ENCODE measurements around the gene SAMD5. TPM values are rescaled to one million over a fixed set of nuclear protein-coding genes. Genes with fewer than 3 reads are reported as not detected.
"Not testable (repeated sequence)": the region's sequence is repeated elsewhere in the genome, so short reads cannot be mapped to it uniquely, and the experiment has no call there.

The SAMD5 gene
- total RNA-seq, 1 experiment from 2014 or later, result 0.23 TPM

DNA sequence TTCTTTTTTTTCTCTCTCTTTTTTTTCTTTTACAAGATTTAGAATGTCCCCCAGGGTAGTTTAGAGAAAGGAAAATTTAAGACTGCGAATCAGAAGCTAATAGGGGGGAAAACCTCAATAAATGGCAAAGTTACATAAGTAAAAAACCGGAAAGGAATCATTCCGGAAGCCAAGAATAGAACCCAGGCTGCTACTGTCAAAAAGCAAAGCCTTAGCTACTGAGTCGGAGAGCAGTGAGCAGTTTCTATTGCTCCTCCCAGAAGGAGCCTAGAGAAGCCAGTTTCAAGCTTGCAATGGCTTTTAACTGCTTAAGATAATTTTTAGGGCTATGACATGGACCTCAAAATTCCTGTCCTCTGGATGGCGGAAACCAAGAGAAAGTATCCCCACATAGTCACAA is 31.6 kb downstream of the SAMD5 start:
- TF ChIP-seq POLR2AphosphoS5 (IDR thresholded peaks at IDR 0.05; ENCODE audit: low read depth, low read length), result no peak
- TF ChIP-seq, protein P1, sequence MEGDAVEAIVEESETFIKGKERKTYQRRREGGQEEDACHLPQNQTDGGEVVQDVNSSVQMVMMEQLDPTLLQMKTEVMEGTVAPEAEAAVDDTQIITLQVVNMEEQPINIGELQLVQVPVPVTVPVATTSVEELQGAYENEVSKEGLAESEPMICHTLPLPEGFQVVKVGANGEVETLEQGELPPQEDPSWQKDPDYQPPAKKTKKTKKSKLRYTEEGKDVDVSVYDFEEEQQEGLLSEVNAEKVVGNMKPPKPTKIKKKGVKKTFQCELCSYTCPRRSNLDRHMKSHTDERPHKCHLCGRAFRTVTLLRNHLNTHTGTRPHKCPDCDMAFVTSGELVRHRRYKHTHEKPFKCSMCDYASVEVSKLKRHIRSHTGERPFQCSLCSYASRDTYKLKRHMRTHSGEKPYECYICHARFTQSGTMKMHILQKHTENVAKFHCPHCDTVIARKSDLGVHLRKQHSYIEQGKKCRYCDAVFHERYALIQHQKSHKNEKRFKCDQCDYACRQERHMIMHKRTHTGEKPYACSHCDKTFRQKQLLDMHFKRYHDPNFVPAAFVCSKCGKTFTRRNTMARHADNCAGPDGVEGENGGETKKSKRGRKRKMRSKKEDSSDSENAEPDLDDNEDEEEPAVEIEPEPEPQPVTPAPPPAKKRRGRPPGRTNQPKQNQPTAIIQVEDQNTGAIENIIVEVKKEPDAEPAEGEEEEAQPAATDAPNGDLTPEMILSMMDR (IDR thresholded peaks at IDR 0.05), result no peak
- in situ Hi-C loops (cut with HindIII; ENCODE audit: low pct_unique_long_range_greater_than_20kb, low sequenced_read_pairs) (no loop called here), intact Hi-C loops (cut with micrococcal nuclease; ENCODE audit: unreplicated experiment) (no loop called here)
- Histone ChIP-seq H3K4me3 (ENCODE audit: low read depth in 2 of 2, low read length in 2 of 2) (no peak overlapping the region), H3K27me3 (ENCODE audit: control insufficient read depth, insufficient read depth, low read length) (no peaks in the 10 kb centered on the region), H3K36me3 (ENCODE audit: control insufficient read depth, insufficient read depth, low read length) (no peaks in the 10 kb centered on the region), H3K27ac (ENCODE audit: low read length) (no peak overlapping the region), H3K9me3 (ENCODE audit: control insufficient read depth, insufficient read depth, low read depth, low read length) (no peaks in the 10 kb centered on the region), H3K4me1 (ENCODE audit: control insufficient read depth, insufficient read depth, low read length) (no peaks in the 10 kb centered on the region)
- POLR2A ChIA-PET, result no interaction called here
- no peak for ATAC-seq
- DNase-seq (ENCODE audit: low read depth, low spot score), result no peak
- CTCF ChIA-PET, result no interaction called here
- no TSS peak for BruUV-seq (replicated peaks)

DNA sequence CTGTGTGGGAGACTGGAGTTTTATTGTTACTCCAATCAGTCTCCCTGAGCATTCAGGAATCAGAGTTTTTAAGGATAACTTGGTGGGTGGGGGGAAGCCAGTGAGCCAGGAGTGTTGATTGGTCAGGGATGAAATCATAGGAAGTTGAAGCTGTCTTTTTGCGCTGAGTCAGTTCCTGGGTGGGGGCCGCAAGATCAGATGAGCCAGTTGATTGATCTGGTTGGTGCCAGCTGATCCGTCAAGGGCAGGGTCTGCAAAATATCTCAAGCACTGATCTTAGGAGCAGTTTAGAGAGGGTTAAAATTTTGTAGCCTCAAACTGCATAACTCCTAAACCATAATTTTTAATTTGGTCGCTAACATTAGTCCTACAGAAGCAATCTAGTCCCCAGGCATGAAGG is 33.9 kb downstream of the SAMD5 start:
- H3K4me3 ChIP-seq (ENCODE audit: low read depth in 2 of 2, low read length in 2 of 2); H3K27ac ChIP-seq (ENCODE audit: low read length); H3K36me3 ChIP-seq (ENCODE audit: control insufficient read depth, insufficient read depth, low read length); POLR2A ChIA-PET; H3K9me3 ChIP-seq (ENCODE audit: control insufficient read depth, insufficient read depth, low read depth, low read length); in situ Hi-C loops (cut with HindIII; ENCODE audit: low pct_unique_long_range_greater_than_20kb, low sequenced_read_pairs); CTCF ChIA-PET; BruUV-seq (replicated peaks); intact Hi-C loops (cut with micrococcal nuclease; ENCODE audit: unreplicated experiment); H3K27me3 ChIP-seq (ENCODE audit: control insufficient read depth, insufficient read depth, low read length); DNase-seq (ENCODE audit: low read depth, low spot score); ATAC-seq; H3K4me1 ChIP-seq (ENCODE audit: control insufficient read depth, insufficient read depth, low read length): not testable (repeated sequence)

DNA sequence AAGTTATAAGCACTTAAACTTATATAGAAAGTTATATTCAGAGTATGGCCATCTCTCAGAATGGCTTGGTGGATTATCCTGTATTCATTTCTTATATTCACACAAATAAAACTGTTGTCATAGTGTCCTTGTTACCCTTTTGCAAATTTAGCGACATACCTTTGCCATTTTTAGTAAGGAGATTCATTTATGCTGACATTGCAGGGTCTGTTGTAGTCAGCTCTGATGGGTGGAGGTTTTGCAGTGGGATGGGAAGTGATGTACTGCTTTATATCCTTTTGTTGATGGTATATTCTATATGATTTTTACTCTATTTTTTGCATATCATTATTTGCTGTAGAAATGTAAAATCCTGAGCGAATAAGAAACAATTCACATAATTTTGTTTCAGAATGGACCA is 35.9 kb downstream of the SAMD5 start:
- in situ Hi-C loops (cut with HindIII; ENCODE audit: low pct_unique_long_range_greater_than_20kb, low sequenced_read_pairs) (no loop called here), intact Hi-C loops (cut with micrococcal nuclease; ENCODE audit: unreplicated experiment) (no loop called here)
- Histone ChIP-seq H3K4me3 (ENCODE audit: low read depth in 2 of 2, low read length in 2 of 2) (no peak overlapping the region), H3K9me3 (ENCODE audit: control insufficient read depth, insufficient read depth, low read depth, low read length) (no peaks in the 10 kb centered on the region), H3K27me3 (ENCODE audit: control insufficient read depth, insufficient read depth, low read length) (no peaks in the 10 kb centered on the region), H3K27ac (ENCODE audit: low read length) (no peak overlapping the region), H3K4me1 (ENCODE audit: control insufficient read depth, insufficient read depth, low read length) (no peaks in the 10 kb centered on the region), H3K36me3 (ENCODE audit: control insufficient read depth, insufficient read depth, low read length) (no peaks in the 10 kb centered on the region)
- CTCF ChIA-PET, result no interaction called here
- POLR2A ChIA-PET, result no interaction called here
- DNase-seq (ENCODE audit: low read depth, low spot score) (no peak), ATAC-seq (no peak)
- BruUV-seq (replicated peaks), result no TSS peak
- TF ChIP-seq SIN3A (IDR thresholded peaks at IDR 0.05; ENCODE audit: borderline replicate concordance, insufficient read depth, low read depth, low read length) (no peak), POLR2AphosphoS5 (IDR thresholded peaks at IDR 0.05; ENCODE audit: low read depth, low read length) (no peak), TCF7L2 (IDR thresholded peaks at IDR 0.05; ENCODE audit: low read depth, low read length) (no peak)
- TF ChIP-seq, protein P1 (IDR thresholded peaks at IDR 0.05), result no peak
- TF ChIP-seq, protein P2, sequence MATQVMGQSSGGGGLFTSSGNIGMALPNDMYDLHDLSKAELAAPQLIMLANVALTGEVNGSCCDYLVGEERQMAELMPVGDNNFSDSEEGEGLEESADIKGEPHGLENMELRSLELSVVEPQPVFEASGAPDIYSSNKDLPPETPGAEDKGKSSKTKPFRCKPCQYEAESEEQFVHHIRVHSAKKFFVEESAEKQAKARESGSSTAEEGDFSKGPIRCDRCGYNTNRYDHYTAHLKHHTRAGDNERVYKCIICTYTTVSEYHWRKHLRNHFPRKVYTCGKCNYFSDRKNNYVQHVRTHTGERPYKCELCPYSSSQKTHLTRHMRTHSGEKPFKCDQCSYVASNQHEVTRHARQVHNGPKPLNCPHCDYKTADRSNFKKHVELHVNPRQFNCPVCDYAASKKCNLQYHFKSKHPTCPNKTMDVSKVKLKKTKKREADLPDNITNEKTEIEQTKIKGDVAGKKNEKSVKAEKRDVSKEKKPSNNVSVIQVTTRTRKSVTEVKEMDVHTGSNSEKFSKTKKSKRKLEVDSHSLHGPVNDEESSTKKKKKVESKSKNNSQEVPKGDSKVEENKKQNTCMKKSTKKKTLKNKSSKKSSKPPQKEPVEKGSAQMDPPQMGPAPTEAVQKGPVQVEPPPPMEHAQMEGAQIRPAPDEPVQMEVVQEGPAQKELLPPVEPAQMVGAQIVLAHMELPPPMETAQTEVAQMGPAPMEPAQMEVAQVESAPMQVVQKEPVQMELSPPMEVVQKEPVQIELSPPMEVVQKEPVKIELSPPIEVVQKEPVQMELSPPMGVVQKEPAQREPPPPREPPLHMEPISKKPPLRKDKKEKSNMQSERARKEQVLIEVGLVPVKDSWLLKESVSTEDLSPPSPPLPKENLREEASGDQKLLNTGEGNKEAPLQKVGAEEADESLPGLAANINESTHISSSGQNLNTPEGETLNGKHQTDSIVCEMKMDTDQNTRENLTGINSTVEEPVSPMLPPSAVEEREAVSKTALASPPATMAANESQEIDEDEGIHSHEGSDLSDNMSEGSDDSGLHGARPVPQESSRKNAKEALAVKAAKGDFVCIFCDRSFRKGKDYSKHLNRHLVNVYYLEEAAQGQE (IDR thresholded peaks at IDR 0.05; ENCODE audit: insufficient read depth in 1 of 2, low read depth in 2 of 2, low read length in 1 of 2), result no peak

Measured in Panc1 (cell line).